GM12892 (cell line): ENCODE data around the gene TNS1.

Experiments used
- POLR2A ChIP-seq: IDR thresholded peaks from 2 replicates; pipeline ENCODE4 v1.6.1; 2011; ENCODE audit warnings: low read depth, low read length, control low read depth
- POLR2AphosphoS5 ChIP-seq: IDR thresholded peaks from 2 replicates; pipeline ENCODE4 v1.6.1; 2011; ENCODE audit warnings: low read depth, low read length, control low read depth
- TAF1 ChIP-seq: IDR thresholded peaks from 2 replicates; pipeline ENCODE4 v1.6.1; 2011; ENCODE audit warnings: low read depth, mild to moderate bottlenecking, control low read depth, low read length, borderline replicate concordance

DNA sequence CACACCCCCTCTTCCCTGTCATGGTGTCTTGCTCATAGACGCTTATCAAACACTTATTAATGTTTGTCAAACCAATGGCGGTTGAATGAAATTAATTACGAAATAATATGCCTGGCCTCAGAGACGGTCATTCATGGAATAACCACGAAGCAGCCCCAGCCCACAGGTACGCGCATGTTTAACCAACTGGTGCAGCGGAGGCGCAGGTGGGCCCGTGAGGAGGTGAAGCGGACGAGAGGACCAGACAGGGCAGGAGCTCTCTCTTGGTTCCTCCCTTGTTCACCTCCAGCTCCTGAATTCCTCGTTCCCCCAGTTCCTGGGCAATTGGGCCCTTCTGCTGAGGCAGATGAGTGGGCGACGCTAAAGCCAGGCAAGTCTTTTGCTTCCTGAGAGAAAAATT, 169.8 kb downstream of the TNS1 start:
- TF ChIP-seq POLR2A: no peak
- no peak for TF ChIP-seq TAF1
- no peak for TF ChIP-seq POLR2AphosphoS5
